NB4 (cell line): ENCODE data around the gene MRPL50.
A peak's percentile ranks its signal among the peaks of the same experiment; 100 is the strongest.

Source experiments
- DNase-seq: peaks from one replicate; pipeline ENCODE4 v3.0.0; 2010; ENCODE audit warnings: low read depth
- H3K4me3 ChIP-seq: one replicate; pipeline ENCODE4 v1.5.1; 2011; ENCODE audit warnings: mild to moderate bottlenecking, low read depth, low read length, moderate library complexity
- MAX ChIP-seq: IDR thresholded peaks from 2 replicates; pipeline ENCODE4 v1.6.1; 2011; ENCODE audit warnings: low read depth, low read length
- MYC ChIP-seq: IDR thresholded peaks from 2 replicates; pipeline ENCODE4 v1.6.1; 2011; ENCODE audit warnings: low read depth, low read length
- POLR2A ChIP-seq: IDR thresholded peaks from 2 replicates; pipeline ENCODE4 v1.6.1; 2011; ENCODE audit warnings: mild to moderate bottlenecking; ENCODE audit not compliant: insufficient read length; ENCODE audit errors: extremely low read depth
- TF ChIP-seq, protein P1 (sequence below): IDR thresholded peaks from one replicate; pipeline ENCODE4 v1.5.1; 2012; ENCODE audit warnings: low read depth, low read length

The MRPL50 gene

GRCh38 chr9:101398068-101398929 lies at the start of gene MRPL50, which contains the start of gene ZNF189:
Gene MRPL50, minus strand, starts transcription at chr9:101398618. Its CDS starts 26 bp downstream, at chr9:101398592.
Gene ZNF189, plus strand, starts transcription at chr9:101398851. Its CDS starts 306 bp downstream, at chr9:101399157.
- DNase-seq, result peak; percentile 98
- TF ChIP-seq POLR2A (peak; percentile 85), MYC (peak; percentile 75), MAX (peak; percentile 69)
- TF ChIP-seq, protein P1, sequence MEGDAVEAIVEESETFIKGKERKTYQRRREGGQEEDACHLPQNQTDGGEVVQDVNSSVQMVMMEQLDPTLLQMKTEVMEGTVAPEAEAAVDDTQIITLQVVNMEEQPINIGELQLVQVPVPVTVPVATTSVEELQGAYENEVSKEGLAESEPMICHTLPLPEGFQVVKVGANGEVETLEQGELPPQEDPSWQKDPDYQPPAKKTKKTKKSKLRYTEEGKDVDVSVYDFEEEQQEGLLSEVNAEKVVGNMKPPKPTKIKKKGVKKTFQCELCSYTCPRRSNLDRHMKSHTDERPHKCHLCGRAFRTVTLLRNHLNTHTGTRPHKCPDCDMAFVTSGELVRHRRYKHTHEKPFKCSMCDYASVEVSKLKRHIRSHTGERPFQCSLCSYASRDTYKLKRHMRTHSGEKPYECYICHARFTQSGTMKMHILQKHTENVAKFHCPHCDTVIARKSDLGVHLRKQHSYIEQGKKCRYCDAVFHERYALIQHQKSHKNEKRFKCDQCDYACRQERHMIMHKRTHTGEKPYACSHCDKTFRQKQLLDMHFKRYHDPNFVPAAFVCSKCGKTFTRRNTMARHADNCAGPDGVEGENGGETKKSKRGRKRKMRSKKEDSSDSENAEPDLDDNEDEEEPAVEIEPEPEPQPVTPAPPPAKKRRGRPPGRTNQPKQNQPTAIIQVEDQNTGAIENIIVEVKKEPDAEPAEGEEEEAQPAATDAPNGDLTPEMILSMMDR, result no peak
- peak within 1 kb of the TSS; percentile 84 for H3K4me3 ChIP-seq

- TF ChIP-seq, protein P1, result no peak
- TF ChIP-seq MYC (no peak), MAX (no peak), POLR2A (no peak)
Measured at GRCh38 chr9:101446732-101447131, 48.3 kb upstream of the MRPL50 start.

GRCh38 chr9:101445353-101446029 lies 47.1 kb upstream of the MRPL50 start:
- no peak for TF ChIP-seq MAX
- no peak for TF ChIP-seq MYC
- no peak for TF ChIP-seq POLR2A
- DNase-seq, result peak; percentile 35
- no peak overlapping the region for H3K4me3 ChIP-seq

More at GRCh38 chr9:101446732-101447131, 48.3 kb upstream of the MRPL50 start:
- H3K4me3 ChIP-seq, result no peak overlapping the region
- no peak for DNase-seq

GRCh38 chr9:101443364-101443771 lies 45.0 kb upstream of the MRPL50 start:
- no peak for DNase-seq
- TF ChIP-seq MYC, result no peak
- TF ChIP-seq, protein P1, result no peak
- no peak for TF ChIP-seq POLR2A
- no peak for TF ChIP-seq MAX
- no peak overlapping the region for H3K4me3 ChIP-seq

DNA sequence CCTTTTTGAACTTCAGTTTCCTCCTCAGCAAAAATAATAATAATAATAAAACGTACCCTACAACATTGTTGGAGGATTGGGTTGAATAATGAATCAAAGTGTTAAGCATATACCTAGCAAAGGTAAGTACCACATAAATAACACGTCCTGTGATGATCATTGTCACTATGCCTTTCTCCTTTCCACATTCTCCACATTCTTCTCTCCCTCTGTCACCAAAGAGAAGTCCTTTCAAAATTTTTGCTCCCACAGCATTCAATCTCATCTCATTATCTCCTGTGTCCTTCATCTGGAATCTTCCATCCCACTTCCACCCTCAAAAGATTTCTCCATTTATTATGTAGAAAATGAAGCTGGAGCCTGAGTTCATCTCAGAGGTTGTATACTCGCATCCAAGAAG lies 44.3 kb upstream of the MRPL50 start:
- TF ChIP-seq POLR2A (no peak), MAX (no peak), MYC (no peak)
- TF ChIP-seq, protein P1, result no peak
- DNase-seq, result no peak
- no peak overlapping the region for H3K4me3 ChIP-seq

GRCh38 chr9:101442318-101442717 lies 43.9 kb upstream of the MRPL50 start:
- H3K4me3 ChIP-seq, result no peak overlapping the region
- no peak for DNase-seq
- TF ChIP-seq POLR2A, result no peak
- TF ChIP-seq, protein P1, result no peak
- TF ChIP-seq MYC, result no peak
- no peak for TF ChIP-seq MAX
